PC-3 (cell line): ENCODE results near the gene ZCCHC24. TPM values are rescaled to one million over a fixed set of nuclear protein-coding genes. Genes with fewer than 3 reads are reported as not detected.

Experiments used
- ATAC-seq: fragments of 200-7000 bp; cut with Tn5 transposase; 2 replicates; pipeline ENCODE4 v1.9.1; 2020; ENCODE audit warnings: mild to moderate bottlenecking, moderate library complexity
- BruUV-seq: library from RNA; stranded (reverse); fragments of 400-500 nt; replicated peaks from 2 replicates; lab custom pipeline; 2021; lab: Mats Ljungman, UMichigan
- CTCF ChIA-PET: fragments of 300-600 bp; sonication (Branson Sonifier 250); formaldehyde crosslinking; loops from one replicate; lab custom pipeline; 2022; ENCODE audit warnings: antibody characterized with exemption; lab: Charles Lee
- POLR2A ChIA-PET: fragments of 300-600 bp; sonication (Branson Sonifier 250); formaldehyde crosslinking; loops from one replicate; lab custom pipeline; 2022; ENCODE audit warnings: antibody characterized with exemption; ENCODE audit not compliant: unreplicated experiment; lab: Charles Lee
- DNase-seq: peaks from one replicate; pipeline ENCODE4 v3.0.0-alpha.2; 2015
- H2AFZ ChIP-seq: fragments of 300-600 bp; sonication (generic); 2 replicates; pipeline ENCODE4 v1.6.0; 2016; ENCODE audit warnings: antibody characterized with exemption, low read length
- H3F3A ChIP-seq: fragments of 300-600 bp; sonication (generic); one replicate; pipeline ENCODE4 v1.6.0; 2017; ENCODE audit warnings: antibody characterized with exemption, low read length, control low read depth, mild to moderate bottlenecking; ENCODE audit not compliant: unreplicated experiment
- H3K27ac ChIP-seq: fragments of 300-600 bp; sonication (generic); 2 replicates; pipeline ENCODE4 v1.5.1; 2016; ENCODE audit warnings: mild to moderate bottlenecking, low read length
- H3K27me3 ChIP-seq: fragments of 300-600 bp; sonication (generic); 2 replicates; pipeline ENCODE4 v1.6.1; 2016; ENCODE audit warnings: low read length, mixed read lengths
- H3K36me3 ChIP-seq: fragments of 300-600 bp; sonication (generic); 2 replicates; pipeline ENCODE4 v1.6.1; 2016; ENCODE audit warnings: low read depth, mixed run types, low read length, mixed read lengths
- H3K4me1 ChIP-seq: fragments of 300-600 bp; sonication (generic); 2 replicates; pipeline ENCODE4 v1.5.1; 2016; ENCODE audit warnings: low read length; ENCODE audit not compliant: insufficient read depth
- H3K4me2 ChIP-seq: fragments of 300-600 bp; sonication (generic); 2 replicates; pipeline ENCODE4 v1.6.0; 2016; ENCODE audit warnings: low read length
- H3K4me3 ChIP-seq: fragments of 300-600 bp; sonication (generic); 2 replicates; pipeline ENCODE4 v1.5.1; 2016; ENCODE audit warnings: mild to moderate bottlenecking, low read length, mixed read lengths
- H3K79me2 ChIP-seq: fragments of 300-600 bp; sonication (generic); 2 replicates; pipeline ENCODE4 v1.6.1; 2017; ENCODE audit warnings: low read length, mixed read lengths
- H3K9ac ChIP-seq: fragments of 300-600 bp; sonication (generic); 2 replicates; pipeline ENCODE4 v1.6.0; 2016; ENCODE audit warnings: mild to moderate bottlenecking, low read length
- H3K9me2 ChIP-seq: fragments of 300-600 bp; sonication (generic); replicated peaks from 2 replicates; pipeline ENCODE4 v1.6.1; 2016; ENCODE audit warnings: mixed run types, low read length, mixed read lengths
- H3K9me3 ChIP-seq: fragments of 300-600 bp; sonication (generic); 2 replicates; pipeline ENCODE4 v1.6.1; 2016; ENCODE audit warnings: low read length, mixed read lengths
- H4K20me1 ChIP-seq: fragments of 300-600 bp; sonication (generic); 2 replicates; pipeline ENCODE4 v1.6.1; 2016; ENCODE audit warnings: low read length, mixed read lengths
- CTCF ChIP-seq: fragments of 300-600 bp; sonication (generic); conservative IDR thresholded peaks from 2 replicates; pipeline ENCODE4 v1.5.1; 2017; ENCODE audit warnings: antibody characterized with exemption, low read depth, mild to moderate bottlenecking, low read length
- EZH2 ChIP-seq: fragments of 300-600 bp; sonication (generic); IDR thresholded peaks from one replicate; pipeline ENCODE4 v1.6.1; 2017; ENCODE audit warnings: antibody characterized with exemption, mild to moderate bottlenecking, low read length; ENCODE audit not compliant: unreplicated experiment
- EZH2phosphoT487 ChIP-seq: fragments of 300-600 bp; sonication (generic); IDR thresholded peaks from 2 replicates; pipeline ENCODE4 v1.6.1; 2018; ENCODE audit warnings: mild to moderate bottlenecking, antibody characterized with exemption, low read length, borderline replicate concordance
- intact Hi-C: fragments of 100-400 bp; cut with micrococcal nuclease; formaldehyde crosslinking; loops from 2 replicates; pipeline ENCODE4 v1.9.0; 2023
- total RNA-seq: library from RNA; depleted of rRNA; stranded (reverse); fragments of >200 nt; gene quantifications from 2 replicates; pipeline ENCODE4 v1.2.3, GENCODE V29; 2014

ZCCHC24 gene
- total RNA-seq, 1 experiment from 2014 or later, result 32.9 TPM

DNA sequence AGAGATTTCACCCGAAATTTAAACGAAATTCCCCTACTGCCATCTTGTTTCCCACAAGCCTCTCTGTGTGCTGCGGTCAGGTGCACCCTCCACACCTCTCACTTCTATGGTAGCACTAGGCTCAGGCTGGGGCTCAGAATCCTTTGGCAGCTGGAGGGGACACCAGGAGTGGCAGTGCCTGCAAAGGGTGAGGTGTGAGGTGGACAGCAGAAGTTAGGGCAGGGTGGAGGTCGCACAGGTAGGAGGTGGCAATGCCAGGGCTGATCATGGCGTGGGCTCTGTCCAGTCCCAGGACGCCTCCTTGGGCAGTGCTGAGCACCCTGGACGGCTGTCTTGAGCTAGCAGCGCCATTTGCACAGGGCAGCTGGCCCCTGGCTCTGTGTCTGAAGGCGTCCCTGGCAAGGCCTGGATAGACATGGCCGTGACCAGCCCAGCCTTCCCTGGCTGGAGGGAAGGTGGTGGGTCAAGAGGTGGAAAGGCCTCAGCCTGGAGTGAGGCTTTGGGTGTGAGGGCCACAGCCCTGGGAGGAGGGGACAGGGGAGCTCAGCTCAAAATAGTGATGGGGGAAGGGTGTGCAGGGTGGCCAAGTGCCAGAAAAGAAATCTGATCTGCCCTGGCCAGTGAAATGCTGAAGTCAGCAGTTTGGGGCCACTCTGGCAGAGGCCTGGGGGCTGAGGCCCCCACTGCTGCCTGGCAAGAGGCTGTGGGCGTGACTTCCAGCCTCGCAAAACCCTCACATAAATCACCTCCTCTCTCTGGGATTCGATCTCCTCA is 40.0 kb downstream of the ZCCHC24 start:
- CTCF ChIA-PET, result interaction anchor here (1.0 to 1.1 kb wide), 2 partner anchors 31 to 33 kb away, joined by 3 to 4 read pairs; no protein-coding TSS in a partner anchor
- H3K4me2 ChIP-seq, result no peak overlapping the region
- DNase-seq (no peak), ATAC-seq (no peak)
- H2AFZ ChIP-seq, result no peak overlapping the region
- H3K79me2 ChIP-seq, result no peaks in the 10 kb centered on the region
- H3K27me3 ChIP-seq, result no peaks in the 10 kb centered on the region
- H3F3A ChIP-seq, result no peaks in the 10 kb centered on the region
- H3K4me1 ChIP-seq, result peaks cover 28% of the 10 kb centered on the region
- H3K9ac ChIP-seq, result no peak overlapping the region
- H3K4me3 ChIP-seq, result no peak overlapping the region
- no peak for TF ChIP-seq EZH2phosphoT487
- TF ChIP-seq EZH2, result no peak
- no peak for TF ChIP-seq CTCF
- no TSS peak for BruUV-seq
- POLR2A ChIA-PET, result interaction anchor here (0.5 to 0.6 kb wide), 2 partner anchors 18 to 278 kb away, joined by 3 read pairs; no protein-coding TSS in a partner anchor
- no peaks in the 10 kb centered on the region; the same call in 1 of the 2 replicates for H3K36me3 ChIP-seq
- no peak overlapping the region for H3K27ac ChIP-seq
- H3K9me3 ChIP-seq, result no peaks in the 10 kb centered on the region
- H3K9me2 ChIP-seq, result no peaks in the 10 kb centered on the region
- intact Hi-C loops, result no loop called here
- H4K20me1 ChIP-seq, result no peaks in the 10 kb centered on the region

GRCh38 chr10:79404690-79405131 is 40.7 kb downstream of the ZCCHC24 start:
- H3K4me1 ChIP-seq, result peaks cover 28% of the 10 kb centered on the region
- no peak for TF ChIP-seq EZH2
- TF ChIP-seq CTCF, result no peak
- no peak for TF ChIP-seq EZH2phosphoT487

More at GRCh38 chr10:79404690-79405131, 40.7 kb downstream of the ZCCHC24 start:
- Histone ChIP-seq H3F3A (no peaks in the 10 kb centered on the region), H3K9me3 (no peaks in the 10 kb centered on the region), H3K27me3 (no peaks in the 10 kb centered on the region), H3K4me3 (no peak overlapping the region), H3K4me2 (peak overlapping the region; percentile 27; the same call in 1 of the 2 replicates), H3K79me2 (no peaks in the 10 kb centered on the region), H3K27ac (no peak overlapping the region), H4K20me1 (no peaks in the 10 kb centered on the region), H3K9ac (no peak overlapping the region), H3K36me3 (no peaks in the 10 kb centered on the region; the same call in 1 of the 2 replicates), H2AFZ (no peak overlapping the region), H3K9me2 (no peaks in the 10 kb centered on the region)
- DNase-seq (no peak), ATAC-seq (no peak)
- POLR2A ChIA-PET, result interaction anchor here (0.5 kb wide), 1 partner anchor 277 kb away, joined by 3 read pairs; no protein-coding TSS in a partner anchor
- intact Hi-C loops, result loop anchor here (1.0 kb wide), 2 partner anchors 40 to 84 kb away; no protein-coding TSS in a partner anchor
- no TSS peak for BruUV-seq
- CTCF ChIA-PET, result interaction anchor here (0.6 to 1.0 kb wide), 2 partner anchors 30 to 34 kb away, joined by 3 read pairs; no protein-coding TSS in a partner anchor
